ENCODE results near the gene MRS2.
"Not testable (repeated sequence)": the region's sequence is repeated elsewhere in the genome, so short reads cannot be mapped to it uniquely, and the experiment has no call there.

The MRS2 gene, protein sequence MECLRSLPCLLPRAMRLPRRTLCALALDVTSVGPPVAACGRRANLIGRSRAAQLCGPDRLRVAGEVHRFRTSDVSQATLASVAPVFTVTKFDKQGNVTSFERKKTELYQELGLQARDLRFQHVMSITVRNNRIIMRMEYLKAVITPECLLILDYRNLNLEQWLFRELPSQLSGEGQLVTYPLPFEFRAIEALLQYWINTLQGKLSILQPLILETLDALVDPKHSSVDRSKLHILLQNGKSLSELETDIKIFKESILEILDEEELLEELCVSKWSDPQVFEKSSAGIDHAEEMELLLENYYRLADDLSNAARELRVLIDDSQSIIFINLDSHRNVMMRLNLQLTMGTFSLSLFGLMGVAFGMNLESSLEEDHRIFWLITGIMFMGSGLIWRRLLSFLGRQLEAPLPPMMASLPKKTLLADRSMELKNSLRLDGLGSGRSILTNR

GRCh38 chr6:24402697-24403500 is at the start of gene MRS2:
Gene MRS2, plus strand, starts transcription at chr6:24402936. Its CDS starts 111 bp downstream, at chr6:24403047.
- DNase-seq = peak; percentile 84 to 86

- DNase-seq = no peak
These were observed 48.9 kb upstream of the MRS2 start for GRCh38 chr6:24353861-24354260.

- no peak for DNase-seq
These were observed 47.3 kb upstream of the MRS2 start for GRCh38 chr6:24355393-24355792.

DNA sequence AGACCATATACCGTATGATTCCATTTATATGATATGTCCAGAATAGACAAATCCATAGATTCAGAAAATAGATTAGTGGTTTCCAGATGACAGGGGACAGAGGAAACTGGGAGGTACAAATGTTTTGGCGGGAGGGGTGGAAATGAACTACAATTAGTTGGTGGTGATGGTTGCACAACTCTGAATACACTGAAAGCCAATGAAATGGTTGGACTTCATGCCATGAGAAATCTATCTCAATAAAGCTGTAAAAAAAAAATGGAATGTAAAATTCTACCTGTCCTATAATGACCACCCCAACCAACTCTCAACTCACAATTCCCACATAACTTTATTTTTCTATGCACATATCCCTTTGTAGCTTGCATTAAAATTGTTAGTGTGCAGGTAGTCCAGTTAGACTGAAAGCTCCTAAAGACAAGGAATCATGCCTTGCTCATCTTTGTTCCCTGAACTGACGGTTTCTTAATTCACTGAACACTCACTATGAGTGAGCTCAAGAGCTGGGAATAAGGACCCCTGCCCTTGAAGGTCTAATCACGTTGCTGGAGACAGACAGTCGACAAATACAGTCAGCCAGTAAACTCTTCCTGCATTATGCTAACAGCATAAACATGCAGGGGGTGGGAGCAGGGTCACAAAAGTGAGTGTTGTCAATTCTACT is 46.3 kb upstream of the MRS2 start:
- DNase-seq = no peak

- peak; percentile 22 to 56 for DNase-seq
These were observed 45.2 kb upstream of the MRS2 start, which contains the start of gene DCDC2 for GRCh38 chr6:24357336-24358218. Gene DCDC2, minus strand, starts transcription at chr6:24358059. Its CDS starts 309 bp downstream, at chr6:24357750.

DNA sequence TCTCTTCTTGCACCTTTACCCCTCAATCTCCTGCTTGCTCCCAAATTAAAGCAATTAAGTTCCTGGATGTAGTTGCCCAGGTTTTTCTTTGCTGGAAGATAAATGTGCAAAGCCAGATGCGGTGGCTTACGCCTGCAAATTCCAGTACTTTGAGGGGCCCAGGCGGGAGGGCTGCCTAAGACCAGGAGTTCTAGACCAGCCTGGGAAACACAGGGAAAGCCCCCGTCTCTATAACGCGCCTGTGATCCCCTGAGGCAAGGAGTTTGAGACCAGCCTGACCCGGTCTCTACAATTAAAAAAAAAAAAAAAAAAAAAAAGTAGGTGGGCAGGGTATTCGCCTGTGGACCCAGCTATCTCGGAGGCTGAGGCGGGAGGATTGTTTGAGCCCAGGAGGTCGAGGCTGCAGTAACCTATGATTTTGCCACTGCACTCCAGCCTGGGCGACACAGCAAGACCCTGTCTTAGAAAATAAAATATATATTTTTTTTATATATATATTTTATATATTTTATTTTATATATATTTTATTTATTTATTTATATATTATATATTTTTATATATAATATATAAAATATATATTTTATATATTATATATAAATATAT is 44.4 kb upstream of the MRS2 start:
- no peak for DNase-seq

DNA sequence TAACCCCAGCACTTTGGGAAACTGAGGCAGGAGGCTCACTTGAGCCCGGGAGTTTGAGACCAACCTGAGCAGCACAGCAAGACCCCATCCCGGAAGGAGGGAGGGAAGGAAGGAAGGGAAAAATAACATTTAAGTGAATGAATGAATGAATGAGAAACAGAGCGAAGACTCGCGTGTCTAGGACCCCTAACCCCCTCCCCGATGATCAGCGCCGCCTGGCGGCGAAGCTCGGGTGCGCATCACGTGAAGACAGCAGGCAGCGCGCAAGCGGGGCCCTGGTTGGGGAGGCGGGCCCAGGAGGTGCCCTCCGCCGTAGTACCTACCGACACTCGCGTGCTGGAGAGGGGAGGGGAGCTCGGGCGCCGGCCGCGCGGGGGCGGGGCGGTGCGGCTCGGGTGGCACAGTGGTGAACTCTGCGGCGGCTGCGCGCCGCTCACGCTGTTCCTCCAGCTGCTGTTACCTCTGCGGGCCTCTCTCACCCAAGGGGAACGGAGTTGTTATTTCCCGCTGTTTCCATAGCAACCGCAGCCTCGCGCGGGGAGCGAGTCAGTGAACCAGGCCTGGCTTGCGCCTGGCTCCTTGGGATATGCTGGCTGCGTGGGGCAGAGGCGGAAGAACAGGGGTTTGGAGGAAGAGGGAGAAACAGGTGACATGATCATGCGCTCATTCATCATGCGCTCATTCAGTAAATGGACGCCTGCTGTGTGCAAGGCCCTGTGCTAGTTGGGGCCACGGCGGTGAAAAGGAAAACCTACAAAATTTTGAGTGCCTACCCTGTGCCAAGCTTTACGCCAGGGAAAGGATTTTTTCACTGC is 42.9 kb upstream of the MRS2 start:
- DNase-seq = peak; percentile 79

GRCh38 chr6:24362363-24362762 is 40.4 kb upstream of the MRS2 start:
- not testable (repeated sequence) for DNase-seq

DNA sequence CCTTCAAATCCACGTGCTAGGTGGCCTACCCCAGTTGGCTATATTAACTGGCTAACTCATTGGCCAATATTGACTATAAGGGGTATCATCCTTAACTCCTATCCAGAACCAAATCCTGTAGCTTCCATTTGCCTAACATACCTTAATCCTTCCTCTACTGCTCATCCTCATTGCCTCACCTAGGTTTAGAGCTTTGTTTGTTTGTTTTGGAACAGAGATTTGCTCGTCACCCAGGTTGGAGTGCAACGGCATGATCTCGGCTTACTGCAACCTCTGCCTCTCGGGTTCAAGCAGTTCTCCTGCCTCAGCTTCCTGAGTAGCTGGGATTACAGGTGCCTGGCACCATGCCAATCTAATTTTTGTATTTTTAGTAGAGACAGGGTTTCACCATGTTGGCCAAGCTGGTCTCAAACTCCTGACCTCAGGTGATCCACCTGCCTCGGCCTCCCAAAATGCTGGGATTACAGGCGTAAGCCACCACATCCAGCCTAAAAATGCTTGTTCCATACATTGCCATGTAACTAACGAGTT is 37.6 kb upstream of the MRS2 start:
- DNase-seq = not testable (repeated sequence)

GRCh38 chr6:24374612-24375011 is 28.1 kb upstream of the MRS2 start:
- no peak for DNase-seq

DNA sequence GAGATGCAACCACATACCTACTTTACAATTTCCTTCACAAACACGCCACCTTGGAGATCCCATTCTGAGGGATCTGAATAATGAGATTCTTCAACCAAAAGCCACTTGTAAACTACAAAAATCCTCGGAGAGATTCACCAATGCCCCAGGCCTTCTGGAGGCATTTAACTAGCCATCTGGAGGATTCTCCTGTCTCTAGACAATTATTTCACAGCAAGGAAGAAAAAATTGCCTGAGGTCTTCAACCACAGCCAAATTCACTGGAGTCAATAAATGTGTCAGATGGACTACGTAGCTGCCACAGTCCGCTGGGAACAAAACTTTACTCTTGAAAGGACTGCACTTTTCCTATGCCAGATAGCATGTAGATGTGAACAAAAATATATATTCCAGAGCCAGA is 25.9 kb upstream of the MRS2 start:
- DNase-seq = no peak

DNA sequence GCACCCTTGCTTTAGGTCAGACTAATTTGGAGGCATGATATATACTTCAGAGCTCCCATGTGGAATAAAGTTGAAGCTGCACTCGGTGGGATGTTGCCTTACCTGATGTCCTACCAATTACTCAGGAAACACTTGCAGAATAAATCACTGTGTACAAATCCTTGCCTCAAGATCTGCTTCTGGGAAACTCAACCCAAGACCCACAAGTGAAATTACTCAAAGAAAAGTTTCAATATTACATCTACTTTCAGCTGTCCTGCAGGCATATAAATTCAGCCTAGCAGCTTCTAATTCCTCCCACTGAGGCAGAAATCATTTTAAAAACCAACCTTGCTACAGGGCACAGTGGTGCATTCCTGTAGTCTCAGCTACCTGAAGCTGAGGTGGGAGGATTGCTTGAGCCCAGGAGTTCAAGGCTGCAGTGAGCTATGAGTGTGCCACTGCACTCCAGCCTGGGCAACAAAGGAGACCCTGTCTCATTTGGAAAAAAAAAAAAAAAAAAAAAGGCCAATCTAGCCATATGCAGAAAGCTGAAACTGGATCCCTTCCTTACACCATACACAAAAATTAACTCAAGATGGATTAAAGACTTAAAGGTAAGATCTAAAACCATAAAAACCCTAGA is 24.2 kb upstream of the MRS2 start:
- no peak for DNase-seq

DNA sequence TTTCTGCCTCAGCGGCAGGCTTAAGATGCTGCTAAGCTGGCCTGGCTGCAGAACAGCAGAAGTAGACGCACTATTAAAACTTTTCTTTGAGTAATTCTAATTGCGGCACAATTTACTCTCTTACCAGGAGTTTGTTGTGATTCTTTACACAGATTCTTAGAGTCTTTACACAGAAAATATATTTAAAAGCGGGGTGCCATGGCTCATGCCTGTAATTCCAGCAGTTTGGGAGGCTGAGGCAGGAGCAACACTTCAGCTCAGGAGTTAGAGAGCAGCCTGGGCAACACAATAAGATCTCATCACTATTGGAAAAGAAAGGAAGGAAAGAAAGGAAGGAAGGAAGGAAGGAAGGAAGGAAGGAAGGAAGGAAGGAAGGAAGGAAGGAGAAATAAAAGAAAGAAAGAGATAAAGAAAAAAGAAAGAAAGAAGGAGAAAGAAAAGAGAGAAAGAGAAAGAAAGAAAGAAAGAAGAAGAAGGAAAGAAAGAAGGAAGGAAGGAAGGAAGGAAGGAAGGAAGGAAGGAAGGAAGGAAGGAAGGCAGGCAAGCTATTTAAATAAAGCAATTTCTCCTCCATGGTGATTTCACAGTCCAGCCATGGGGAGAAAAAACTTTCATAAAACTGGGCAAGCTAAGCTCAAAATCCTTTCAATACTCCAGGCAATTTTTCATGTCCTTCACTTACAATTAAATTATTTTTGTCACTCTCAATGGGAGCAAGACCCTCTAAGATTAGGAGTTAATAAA is 21.1 kb upstream of the MRS2 start:
- DNase-seq = no peak

GRCh38 chr6:24382220-24382540 is 20.6 kb upstream of the MRS2 start:
- DNase-seq = no peak

DNA sequence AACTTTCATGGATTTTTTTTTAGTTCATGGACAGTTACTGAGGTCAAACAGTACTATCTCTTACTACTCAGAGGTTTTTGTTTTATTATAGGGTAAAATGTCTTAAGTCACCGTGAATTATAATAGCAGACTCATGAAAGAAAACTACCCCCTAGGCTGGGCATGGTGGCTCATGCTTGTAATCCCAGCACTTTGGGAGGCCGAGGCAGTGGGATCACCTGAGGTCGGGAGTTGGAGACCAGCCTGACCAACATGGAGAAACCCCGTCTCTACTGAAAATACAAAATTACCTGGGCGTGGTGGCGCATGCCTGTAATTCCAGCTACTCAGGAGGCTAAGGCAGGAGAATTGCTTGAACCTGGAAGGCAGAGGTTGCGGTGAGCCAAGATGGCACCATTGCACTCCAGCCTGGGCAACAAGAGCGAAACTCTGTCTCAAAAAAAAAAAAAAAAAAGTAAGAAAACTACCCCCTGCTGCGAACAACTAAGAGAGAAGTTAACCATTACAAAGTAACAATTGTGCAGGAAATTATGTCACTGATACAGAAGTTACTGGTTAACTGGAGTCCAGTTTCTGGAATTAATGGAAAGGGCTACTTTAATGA is 19.7 kb upstream of the MRS2 start:
- not testable (repeated sequence) for DNase-seq

- not testable (repeated sequence) for DNase-seq
These were observed 18.2 kb upstream of the MRS2 start for GRCh38 chr6:24384369-24385130.

DNA sequence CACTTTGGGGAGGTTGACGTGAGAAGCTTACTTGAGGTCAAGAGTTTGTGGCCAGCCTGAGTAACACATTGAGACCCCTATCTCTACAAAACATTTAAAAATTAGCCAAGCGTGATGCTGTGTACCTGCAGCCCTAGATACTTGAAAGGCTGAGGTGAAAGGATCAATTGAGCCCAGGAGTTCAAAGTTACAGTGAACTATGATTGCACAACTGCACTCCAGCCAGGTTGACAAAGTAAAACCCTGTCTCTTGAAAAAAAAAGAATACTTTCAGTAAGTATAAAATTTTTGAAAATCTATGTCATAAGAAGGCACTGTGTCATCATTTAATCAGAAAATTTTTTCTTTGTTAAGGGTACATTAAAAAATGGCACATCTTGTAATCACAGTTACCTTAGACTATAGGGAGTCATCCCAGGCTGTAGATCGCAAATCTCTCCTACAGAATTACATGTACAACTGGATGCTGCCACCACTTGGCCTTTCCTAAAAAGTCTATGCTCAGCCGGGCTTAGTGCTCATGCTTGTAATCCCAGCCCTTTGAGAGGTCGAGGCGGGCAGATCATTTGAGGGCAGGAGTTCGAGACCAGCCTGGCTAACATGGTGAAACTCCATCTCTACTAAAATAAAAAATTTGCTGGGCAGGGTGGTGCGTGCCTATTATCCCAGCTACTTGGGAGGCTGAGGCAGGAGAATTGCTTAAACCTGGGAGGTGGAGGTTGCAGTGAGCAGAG is 17.0 kb upstream of the MRS2 start:
- DNase-seq = no peak

DNA sequence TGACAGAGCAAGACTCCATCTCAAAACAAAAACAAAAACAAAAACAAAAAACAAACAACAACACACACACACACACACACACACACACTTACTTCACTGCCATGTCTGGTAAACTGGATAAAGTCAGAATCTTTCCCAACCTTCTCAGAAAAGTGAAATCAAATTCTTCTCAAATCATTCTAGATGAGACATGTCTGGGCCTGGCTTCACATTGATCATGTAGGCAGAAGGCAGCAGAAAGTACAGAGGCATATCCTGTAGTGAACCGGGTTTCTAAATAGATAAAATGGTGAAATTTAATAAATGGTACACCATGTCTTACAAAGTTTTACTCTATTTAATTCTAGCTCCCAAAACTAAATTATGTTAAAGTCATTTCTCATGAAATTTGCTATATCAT is 14.9 kb upstream of the MRS2 start:
- no peak for DNase-seq

Data from CD4-positive, alpha-beta T cell treated with Interferon alpha-2 for 1 hour (primary cell).